Measurements from ENCODE around the gene EMC10.
A peak's percentile ranks its signal among the peaks of the same experiment; 100 is the strongest.

The EMC10 gene

GRCh38 chr19:50479761-50480251 lies 3.5 kb downstream of the EMC10 start:
- DNase-seq: no peak

- DNase-seq: no peak
Measured at GRCh38 chr19:50480281-50481111, 4.2 kb downstream of the EMC10 start.

GRCh38 chr19:50481351-50482149 lies 5.2 kb downstream of the EMC10 start:
- DNase-seq: no peak

GRCh38 chr19:50482271-50482855 lies 6.1 kb downstream of the EMC10 start:
- no peak for DNase-seq

- no peak for DNase-seq
Measured at GRCh38 chr19:50482916-50483315, 6.6 kb downstream of the EMC10 start.

- DNase-seq: no peak
Measured at GRCh38 chr19:50485284-50485955, 9.1 kb downstream of the EMC10 start.

GRCh38 chr19:50486823-50487515 lies 10.7 kb downstream of the EMC10 start:
- DNase-seq: peak; percentile 57

GRCh38 chr19:50488389-50489194 lies 12.3 kb downstream of the EMC10 start:
- DNase-seq: no peak

- DNase-seq: no peak
Measured at GRCh38 chr19:50489461-50490011, 13.2 kb downstream of the EMC10 start.

- DNase-seq: no peak
Measured at GRCh38 chr19:50490411-50490811, 14.1 kb downstream of the EMC10 start.

- no peak for DNase-seq
Measured at GRCh38 chr19:50490991-50491472, 14.7 kb downstream of the EMC10 start.

- no peak for DNase-seq
Measured at GRCh38 chr19:50492303-50493052, 16.2 kb downstream of the EMC10 start.

GRCh38 chr19:50493171-50493570 lies 16.9 kb downstream of the EMC10 start:
- no peak for DNase-seq

- no peak for DNase-seq
Measured at GRCh38 chr19:50494186-50495019, 18.1 kb downstream of the EMC10 start.

GRCh38 chr19:50495020-50495531 lies 18.8 kb downstream of the EMC10 start:
- DNase-seq: no peak

- DNase-seq: no peak
Measured at GRCh38 chr19:50496189-50497021, 20.1 kb downstream of the EMC10 start.

- no peak for DNase-seq
Measured at GRCh38 chr19:50497022-50497405, 20.7 kb downstream of the EMC10 start.
